Measurements from ENCODE around the gene SLC34A3.

SLC34A3 gene

DNA sequence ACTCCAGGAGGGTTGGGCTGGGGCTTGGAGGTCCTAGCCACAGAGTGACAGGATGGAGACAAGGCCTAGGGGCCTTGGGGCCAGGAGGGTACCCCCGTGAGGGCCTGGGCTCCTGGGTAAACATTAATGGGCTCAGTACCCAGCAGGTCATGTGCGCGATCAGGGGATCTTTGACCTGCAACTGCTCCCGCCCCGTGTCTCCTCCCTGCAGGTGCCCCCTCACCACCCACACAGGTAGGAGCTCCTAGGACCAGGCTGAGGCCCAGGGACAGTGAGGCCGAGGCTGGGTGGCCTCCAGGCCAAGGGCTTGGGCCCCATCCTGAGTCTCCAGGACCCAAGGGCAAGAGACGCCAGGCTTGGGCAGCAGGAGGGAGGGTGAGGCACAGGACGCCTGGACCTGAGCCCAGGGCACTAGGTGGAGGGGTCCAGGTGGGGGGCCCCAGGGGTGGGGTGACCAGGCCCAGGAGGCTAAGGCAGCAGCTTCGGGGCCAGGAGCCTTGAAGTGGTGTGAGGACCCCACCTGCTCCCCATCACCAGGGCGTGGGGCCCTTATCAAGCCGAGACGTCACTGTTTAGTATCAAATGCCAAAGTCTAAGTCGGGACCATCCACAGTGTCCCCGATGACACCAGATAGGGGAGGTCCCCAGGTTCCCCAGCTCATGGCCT, at the start of gene SLC34A3:
SLC34A3 (plus strand) TSS at position 197 of the 667 bp plus-strand sequence. CDS start 802 bp downstream, outside the sequence.
- no peak within 1 kb of the TSS for H3K4me3 ChIP-seq (ENCODE audit: control insufficient read depth, low read depth, low read length)
- TF ChIP-seq, protein P1, sequence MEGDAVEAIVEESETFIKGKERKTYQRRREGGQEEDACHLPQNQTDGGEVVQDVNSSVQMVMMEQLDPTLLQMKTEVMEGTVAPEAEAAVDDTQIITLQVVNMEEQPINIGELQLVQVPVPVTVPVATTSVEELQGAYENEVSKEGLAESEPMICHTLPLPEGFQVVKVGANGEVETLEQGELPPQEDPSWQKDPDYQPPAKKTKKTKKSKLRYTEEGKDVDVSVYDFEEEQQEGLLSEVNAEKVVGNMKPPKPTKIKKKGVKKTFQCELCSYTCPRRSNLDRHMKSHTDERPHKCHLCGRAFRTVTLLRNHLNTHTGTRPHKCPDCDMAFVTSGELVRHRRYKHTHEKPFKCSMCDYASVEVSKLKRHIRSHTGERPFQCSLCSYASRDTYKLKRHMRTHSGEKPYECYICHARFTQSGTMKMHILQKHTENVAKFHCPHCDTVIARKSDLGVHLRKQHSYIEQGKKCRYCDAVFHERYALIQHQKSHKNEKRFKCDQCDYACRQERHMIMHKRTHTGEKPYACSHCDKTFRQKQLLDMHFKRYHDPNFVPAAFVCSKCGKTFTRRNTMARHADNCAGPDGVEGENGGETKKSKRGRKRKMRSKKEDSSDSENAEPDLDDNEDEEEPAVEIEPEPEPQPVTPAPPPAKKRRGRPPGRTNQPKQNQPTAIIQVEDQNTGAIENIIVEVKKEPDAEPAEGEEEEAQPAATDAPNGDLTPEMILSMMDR (IDR thresholded peaks at IDR 0.05; ENCODE audit: control insufficient read depth, insufficient read depth, low read depth, low read length, missing control alignments), result no peak

DNA sequence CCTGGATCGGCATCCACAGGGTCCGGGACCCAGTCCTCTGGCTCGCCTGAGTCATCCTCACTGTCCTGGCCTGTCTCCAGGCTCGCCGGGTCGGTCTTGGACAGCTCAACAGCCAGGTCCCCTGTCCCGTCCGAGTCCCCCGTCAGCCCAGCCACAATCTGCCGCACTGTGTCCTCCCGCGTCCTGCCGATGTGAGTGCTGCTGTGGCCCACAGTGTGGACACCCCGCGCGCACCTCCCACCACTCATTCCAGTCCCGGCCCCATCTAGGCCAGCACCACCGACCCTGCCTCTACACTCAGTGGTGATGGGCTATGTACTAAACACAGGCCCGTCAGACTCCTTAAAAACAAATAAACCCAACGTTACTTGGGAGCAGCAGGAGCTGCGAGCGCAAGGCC, 49.0 kb upstream of the SLC34A3 start:
- TF ChIP-seq, protein P1 (IDR thresholded peaks at IDR 0.05; ENCODE audit: control insufficient read depth, insufficient read depth, low read depth, low read length, missing control alignments), result no peak
- no peak for DNase-seq (ENCODE audit: low read depth)
- no peak overlapping the region for H3K4me3 ChIP-seq (ENCODE audit: control insufficient read depth, low read depth, low read length)

More for the DNA sequence above, at the start of gene SLC34A3:
- DNase-seq (ENCODE audit: low read depth), result no peak

DNA sequence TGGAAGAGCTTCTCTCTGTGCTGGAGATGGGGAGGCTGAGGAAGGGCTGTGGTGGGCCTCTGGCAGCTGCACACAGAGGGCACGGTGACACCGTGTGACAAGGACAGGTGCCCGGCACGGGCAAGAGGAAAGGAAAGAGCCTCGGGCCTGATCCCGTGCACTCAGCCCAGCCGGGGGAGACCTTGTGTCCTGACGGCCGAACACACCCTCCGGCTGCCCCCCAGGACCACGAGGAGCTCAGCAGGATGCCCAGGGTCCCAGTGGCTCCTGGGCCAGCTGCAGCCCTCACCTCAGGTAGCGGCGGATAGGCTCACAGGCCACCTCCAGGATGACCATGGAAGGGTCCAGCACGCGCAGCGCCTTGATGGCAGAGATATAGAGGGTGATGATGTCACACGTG, 47.9 kb upstream of the SLC34A3 start:
- no peak overlapping the region for H3K4me3 ChIP-seq (ENCODE audit: control insufficient read depth, low read depth, low read length)
- DNase-seq (ENCODE audit: low read depth), result no peak
- TF ChIP-seq, protein P1 (IDR thresholded peaks at IDR 0.05; ENCODE audit: control insufficient read depth, insufficient read depth, low read depth, low read length, missing control alignments), result no peak

DNA sequence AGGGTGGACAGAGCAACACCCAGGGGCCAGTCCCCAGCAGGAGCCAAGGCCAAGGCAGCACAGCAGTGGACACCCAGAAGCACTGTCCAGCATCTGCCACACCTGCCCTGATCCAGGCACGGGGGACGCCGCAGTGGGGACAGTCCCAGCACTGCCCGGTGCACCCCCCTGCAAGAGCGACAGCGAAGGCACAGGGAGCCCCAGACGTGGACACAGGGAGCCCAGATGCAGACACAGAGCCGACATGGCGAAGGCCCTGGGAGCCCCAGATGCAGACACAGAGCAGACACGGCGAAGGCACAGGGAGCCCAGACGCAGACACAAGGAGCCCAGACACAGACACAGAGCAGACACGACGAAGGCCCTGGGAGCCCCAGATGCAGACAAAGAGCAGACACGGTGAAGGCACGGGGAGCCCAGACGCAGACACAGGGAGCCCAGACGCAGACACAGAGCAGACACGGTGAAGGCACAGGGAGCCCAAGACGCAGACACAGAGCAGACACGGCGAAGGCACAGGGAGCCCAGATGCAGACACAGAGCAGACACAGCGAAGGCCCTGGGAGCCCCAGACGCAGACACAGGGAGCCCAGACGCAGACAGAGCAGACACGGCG, 46.6 kb upstream of the SLC34A3 start:
- TF ChIP-seq, protein P1 (IDR thresholded peaks at IDR 0.05; ENCODE audit: control insufficient read depth, insufficient read depth, low read depth, low read length, missing control alignments), result no peak
- no peak overlapping the region for H3K4me3 ChIP-seq (ENCODE audit: control insufficient read depth, low read depth, low read length)
- DNase-seq (ENCODE audit: low read depth), result no peak

DNA sequence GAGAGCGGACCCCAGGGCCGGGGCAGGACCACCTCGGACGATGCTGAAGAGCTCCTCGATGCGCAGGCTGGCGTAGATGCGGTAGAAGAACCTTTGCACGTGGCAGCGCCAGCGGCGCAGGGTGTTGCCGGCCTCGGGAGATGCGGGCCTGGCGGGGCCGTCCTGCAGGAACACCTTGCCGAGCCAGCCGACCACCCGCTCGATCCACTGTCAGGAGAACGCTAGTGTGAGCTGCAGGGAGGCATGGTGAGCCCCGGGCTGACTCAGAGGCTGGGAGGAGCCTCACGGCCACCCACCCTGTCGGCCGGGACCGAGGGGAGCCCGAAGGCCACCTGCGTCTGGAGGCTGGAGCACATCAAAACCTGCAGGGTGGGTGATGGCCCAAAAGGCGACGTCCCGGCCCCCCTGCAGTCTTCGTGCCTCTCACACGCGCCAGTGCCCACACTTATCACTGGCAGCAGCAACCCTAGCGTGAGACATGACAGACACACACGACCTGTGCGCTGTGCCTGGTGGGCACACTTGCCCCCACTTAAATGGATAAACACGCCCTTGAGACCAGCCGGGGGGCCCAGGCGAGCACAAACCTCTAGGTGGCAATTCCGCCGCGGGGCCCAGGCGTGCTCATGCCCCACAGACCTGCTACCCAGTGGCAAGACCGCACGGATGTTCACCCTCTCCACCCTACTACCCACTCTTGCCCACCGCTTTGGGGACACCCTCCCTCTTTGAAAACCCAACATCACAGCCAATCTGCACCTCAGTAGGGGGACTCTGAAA, 45.6 kb upstream of the SLC34A3 start:
- TF ChIP-seq, protein P1 (IDR thresholded peaks at IDR 0.05; ENCODE audit: control insufficient read depth, insufficient read depth, low read depth, low read length, missing control alignments), result no peak
- no peak for DNase-seq (ENCODE audit: low read depth)
- H3K4me3 ChIP-seq (ENCODE audit: control insufficient read depth, low read depth, low read length), result no peak overlapping the region

DNA sequence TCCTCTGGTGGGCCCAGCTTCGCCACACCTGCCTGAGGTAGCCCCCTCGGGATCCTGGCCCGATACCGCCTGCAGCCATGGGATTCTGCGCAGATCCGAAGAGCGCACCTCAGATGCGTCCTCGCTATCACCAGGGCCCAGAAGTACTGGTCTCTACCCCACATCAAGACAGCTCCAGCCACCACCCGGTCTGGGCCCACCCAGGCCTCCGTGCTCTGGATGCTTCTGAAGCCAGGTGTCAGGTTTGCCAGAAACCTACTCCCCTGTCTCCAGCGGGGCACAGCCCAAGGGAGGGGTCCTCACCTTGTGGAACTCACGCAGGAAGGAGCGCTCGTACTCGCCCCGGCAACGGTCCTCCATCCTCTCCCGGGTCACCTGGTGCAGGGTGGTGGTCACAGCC, 44.8 kb upstream of the SLC34A3 start:
- DNase-seq (ENCODE audit: low read depth), result no peak
- TF ChIP-seq, protein P1 (IDR thresholded peaks at IDR 0.05; ENCODE audit: control insufficient read depth, insufficient read depth, low read depth, low read length, missing control alignments), result no peak
- H3K4me3 ChIP-seq (ENCODE audit: control insufficient read depth, low read depth, low read length), result no peak overlapping the region

All from AG09309 (cell line).